Duodenal mucosa (tissue), 2 donors: ENCODE data around the gene HSF2.

ENCODE experiments used
- H3K27ac ChIP-seq: one replicate; pipeline ENCODE4 v1.7.0; 2013; ENCODE audit warnings: low read depth, low read length
- H3K27me3 ChIP-seq, 2 donors: one replicate each; pipeline ENCODE4 v1.7.0; 2013; ENCODE audit warnings: low read length in 2 of 2, control low read depth in 1 of 2; ENCODE audit not compliant: insufficient read depth in 2 of 2, control insufficient read depth in 1 of 2
- H3K36me3 ChIP-seq, 2 donors: one replicate each; pipeline ENCODE4 v1.7.0; 2013; ENCODE audit warnings: low read length in 2 of 2, control low read depth in 1 of 2; ENCODE audit not compliant: insufficient read depth in 2 of 2, control insufficient read depth in 1 of 2
- H3K4me1 ChIP-seq, 2 donors: one replicate each; pipeline ENCODE4 v1.7.0; 2013; ENCODE audit warnings: low read length in 2 of 2, control low read depth in 1 of 2; ENCODE audit not compliant: insufficient read depth in 2 of 2, control insufficient read depth in 1 of 2
- H3K4me3 ChIP-seq, 2 donors: one replicate each; pipeline ENCODE4 v1.7.0; 2013; ENCODE audit warnings: low read length in 2 of 2, low read depth in 1 of 2
- H3K9ac ChIP-seq, 2 donors: one replicate each; pipeline ENCODE4 v1.7.0; 2013; ENCODE audit warnings: low read length in 2 of 2, low read depth in 1 of 2
- H3K9me3 ChIP-seq, 2 donors: one replicate each; pipeline ENCODE4 v1.7.0; 2013; ENCODE audit warnings: low read length in 2 of 2, control low read depth in 1 of 2; ENCODE audit not compliant: control insufficient read depth in 1 of 2

Gene HSF2, protein sequence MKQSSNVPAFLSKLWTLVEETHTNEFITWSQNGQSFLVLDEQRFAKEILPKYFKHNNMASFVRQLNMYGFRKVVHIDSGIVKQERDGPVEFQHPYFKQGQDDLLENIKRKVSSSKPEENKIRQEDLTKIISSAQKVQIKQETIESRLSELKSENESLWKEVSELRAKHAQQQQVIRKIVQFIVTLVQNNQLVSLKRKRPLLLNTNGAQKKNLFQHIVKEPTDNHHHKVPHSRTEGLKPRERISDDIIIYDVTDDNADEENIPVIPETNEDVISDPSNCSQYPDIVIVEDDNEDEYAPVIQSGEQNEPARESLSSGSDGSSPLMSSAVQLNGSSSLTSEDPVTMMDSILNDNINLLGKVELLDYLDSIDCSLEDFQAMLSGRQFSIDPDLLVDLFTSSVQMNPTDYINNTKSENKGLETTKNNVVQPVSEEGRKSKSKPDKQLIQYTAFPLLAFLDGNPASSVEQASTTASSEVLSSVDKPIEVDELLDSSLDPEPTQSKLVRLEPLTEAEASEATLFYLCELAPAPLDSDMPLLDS

DNA sequence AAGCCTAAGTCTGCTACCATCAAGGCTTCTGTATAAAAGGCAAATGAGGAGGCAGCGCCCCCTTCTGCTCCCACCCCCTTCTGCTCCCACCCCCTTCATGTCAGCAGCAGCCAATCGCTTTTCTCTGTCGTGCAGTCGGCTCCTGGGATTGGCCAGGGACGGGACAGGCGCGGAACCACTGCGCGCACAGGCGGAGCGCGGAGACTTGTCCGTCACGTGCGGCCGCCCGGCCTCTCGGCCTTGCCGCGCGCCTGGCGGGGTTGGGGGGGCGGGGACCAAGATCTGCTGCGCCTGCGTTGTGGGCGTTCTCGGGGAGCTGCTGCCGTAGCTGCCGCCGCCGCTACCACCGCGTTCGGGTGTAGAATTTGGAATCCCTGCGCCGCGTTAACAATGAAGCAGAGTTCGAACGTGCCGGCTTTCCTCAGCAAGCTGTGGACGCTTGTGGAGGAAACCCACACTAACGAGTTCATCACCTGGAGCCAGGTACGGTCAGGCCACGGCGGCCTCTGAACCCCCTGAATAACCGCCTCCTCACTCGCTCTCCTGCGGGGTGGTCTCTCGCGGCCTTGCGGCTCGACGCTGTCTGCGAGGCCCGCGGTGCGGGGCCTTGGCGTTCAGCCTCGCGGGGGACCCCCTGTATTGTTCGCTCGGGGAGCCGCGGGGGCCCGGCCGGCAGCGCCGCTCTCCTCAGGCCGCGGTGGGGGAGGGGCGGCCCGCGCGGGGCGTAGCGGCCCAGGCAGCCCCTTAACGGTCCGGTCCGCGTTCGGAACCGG lies at the start of gene HSF2:
HSF2 (plus strand) TSS at position 305 of the 773 bp plus-strand sequence; CDS start at position 391, 86 bp downstream.
- Histone ChIP-seq H3K27ac (peak within 1 kb of the TSS; percentile 81), H3K9me3 (no peaks in the 10 kb centered on the region), H3K4me3 (peak within 1 kb of the TSS; percentile 82 to 97), H3K9ac (peak within 1 kb of the TSS; percentile 70 to 92), H3K27me3 (no peaks in the 10 kb centered on the region), H3K4me1 (peaks cover 11 to 15% of the 10 kb centered on the region in 2 donors), H3K36me3 (no peaks in the 10 kb centered on the region)

DNA sequence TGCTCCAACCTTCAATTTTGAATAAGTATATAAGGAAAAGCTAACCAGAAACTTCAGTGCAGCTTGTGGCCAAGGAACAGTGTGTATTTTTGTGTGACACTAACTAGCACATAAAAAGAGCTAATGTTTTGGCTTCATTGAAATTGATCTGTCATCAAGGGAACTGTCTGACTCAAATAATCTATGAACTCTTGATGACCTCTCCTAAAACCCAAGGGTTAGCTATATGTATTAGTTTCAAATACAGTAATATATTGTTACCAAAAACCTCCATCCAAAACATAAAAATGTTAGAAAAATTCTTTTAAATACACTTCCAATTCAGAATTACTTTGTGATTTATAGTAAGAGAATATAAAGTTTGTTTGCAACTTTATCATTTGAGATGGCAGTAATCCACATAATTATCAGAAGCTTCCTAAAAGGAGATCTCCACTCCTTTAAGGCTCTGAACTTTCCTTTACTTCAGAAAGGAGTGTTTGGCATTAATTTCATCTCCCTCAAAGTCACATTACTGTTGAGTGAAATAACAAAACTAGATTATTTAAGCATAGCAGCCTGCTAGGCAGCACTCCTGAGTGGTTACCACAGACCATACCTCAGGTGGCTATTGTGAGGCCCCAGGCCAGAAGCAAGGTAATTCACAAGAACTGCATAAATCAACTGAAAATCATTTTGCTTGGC lies 46.3 kb upstream of the HSF2 start:
- Histone ChIP-seq H3K4me1 (no peaks in the 10 kb centered on the region), H3K9me3 (no peaks in the 10 kb centered on the region), H3K27ac (no peak overlapping the region), H3K36me3 (no peaks in the 10 kb centered on the region), H3K9ac (no peak overlapping the region), H3K27me3 (no peaks in the 10 kb centered on the region), H3K4me3 (no peak overlapping the region)

DNA sequence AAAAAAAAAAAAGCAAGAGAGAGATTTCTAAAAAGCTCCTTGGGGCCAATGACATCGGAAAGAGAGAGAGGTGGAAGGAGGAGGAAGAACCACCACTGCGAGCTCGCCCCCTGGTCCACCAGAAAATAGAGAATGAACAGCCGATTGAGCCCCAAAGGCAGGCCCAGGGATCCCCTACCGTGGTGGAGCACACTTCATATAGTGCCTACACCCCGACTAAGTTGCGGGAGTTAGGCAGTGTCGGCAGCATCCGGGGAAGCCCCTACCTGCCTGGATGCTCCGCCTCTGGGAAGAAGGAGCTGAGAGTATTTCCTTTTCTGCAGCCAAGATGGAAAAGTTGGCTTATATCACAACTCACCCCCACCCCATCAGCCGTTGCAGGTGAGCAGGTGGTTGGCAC lies 38.6 kb upstream of the HSF2 start:
- H3K9ac ChIP-seq = no peak overlapping the region
- no peaks in the 10 kb centered on the region for H3K9me3 ChIP-seq
- peaks cover 0 to 7% of the 10 kb centered on the region in 2 donors for H3K4me1 ChIP-seq
- H3K27ac ChIP-seq = no peak overlapping the region
- H3K27me3 ChIP-seq = no peaks in the 10 kb centered on the region
- no peak overlapping the region for H3K4me3 ChIP-seq
- H3K36me3 ChIP-seq = no peaks in the 10 kb centered on the region

GRCh38 chr6:122361314-122361979 lies 38.0 kb upstream of the HSF2 start:
- Histone ChIP-seq H3K27me3 (no peaks in the 10 kb centered on the region), H3K9ac (no peak overlapping the region), H3K9me3 (no peaks in the 10 kb centered on the region), H3K4me3 (no peak overlapping the region), H3K36me3 (no peaks in the 10 kb centered on the region), H3K27ac (no peak overlapping the region), H3K4me1 (peaks cover 0 to 7% of the 10 kb centered on the region in 2 donors)

GRCh38 chr6:122363769-122364483 lies 35.5 kb upstream of the HSF2 start:
- Histone ChIP-seq H3K4me3 (no peak overlapping the region), H3K9me3 (no peaks in the 10 kb centered on the region), H3K9ac (no peak overlapping the region), H3K4me1 (peaks cover 0 to 7% of the 10 kb centered on the region in 2 donors), H3K36me3 (no peaks in the 10 kb centered on the region), H3K27ac (no peak overlapping the region), H3K27me3 (no peaks in the 10 kb centered on the region)

DNA sequence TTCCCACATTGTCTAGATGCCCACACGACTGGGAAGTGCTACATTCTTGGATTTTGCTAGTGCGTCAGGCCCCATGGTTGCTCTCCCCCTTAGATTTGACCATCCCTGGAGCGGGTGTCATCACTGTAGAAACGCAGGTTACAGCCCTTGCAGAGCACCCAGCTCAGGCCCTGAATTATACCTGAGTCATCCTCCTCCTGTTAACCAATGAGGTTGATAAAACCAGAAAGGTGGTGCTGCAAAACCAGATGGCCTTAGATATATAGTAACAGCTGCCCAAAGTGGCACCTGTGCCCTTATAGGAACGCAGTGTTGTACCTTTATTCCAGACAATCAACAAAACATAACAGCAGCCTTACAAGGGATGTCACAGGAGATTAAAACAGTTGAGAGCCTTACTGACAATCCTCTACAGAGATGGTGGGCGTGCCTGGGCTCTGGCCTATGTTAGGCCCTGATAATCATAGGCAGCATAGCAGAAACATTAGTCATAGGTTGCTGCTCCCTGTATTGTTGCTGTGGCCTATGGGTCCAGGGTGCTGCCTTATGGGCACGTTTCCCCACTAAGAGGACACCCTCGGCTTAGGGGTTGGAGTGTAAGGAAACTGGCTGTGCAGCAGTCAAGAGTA lies 33.6 kb upstream of the HSF2 start:
- Histone ChIP-seq H3K9me3 (no peaks in the 10 kb centered on the region), H3K27ac (no peak overlapping the region), H3K4me3 (no peak overlapping the region), H3K9ac (no peak overlapping the region), H3K27me3 (no peaks in the 10 kb centered on the region), H3K36me3 (no peaks in the 10 kb centered on the region), H3K4me1 (peaks cover 0 to 7% of the 10 kb centered on the region in 2 donors)

DNA sequence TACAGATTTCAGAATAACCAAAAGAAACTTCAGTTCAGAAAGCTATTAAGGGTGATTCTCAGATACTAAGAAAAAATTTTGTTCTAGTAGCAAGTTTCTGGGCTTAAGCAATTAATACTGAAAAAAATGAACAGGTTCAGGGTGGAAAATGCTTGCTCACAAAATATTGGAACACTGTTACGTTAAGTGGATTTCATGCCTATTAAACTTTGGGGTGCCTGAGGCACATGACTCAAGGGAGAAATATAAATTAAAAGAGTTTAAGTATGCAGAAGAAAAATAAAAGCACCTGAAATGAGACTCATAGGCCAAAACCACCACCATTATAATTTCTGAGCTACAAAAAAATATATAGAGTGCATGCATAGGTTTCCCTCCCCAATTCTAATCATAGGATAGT lies 32.3 kb upstream of the HSF2 start:
- H3K9me3 ChIP-seq = no peaks in the 10 kb centered on the region
- H3K27me3 ChIP-seq = no peaks in the 10 kb centered on the region
- no peaks in the 10 kb centered on the region for H3K4me1 ChIP-seq
- H3K4me3 ChIP-seq = no peak overlapping the region
- no peaks in the 10 kb centered on the region for H3K36me3 ChIP-seq
- no peak overlapping the region for H3K9ac ChIP-seq
- H3K27ac ChIP-seq = no peak overlapping the region

GRCh38 chr6:122369536-122369935 lies 29.9 kb upstream of the HSF2 start:
- Histone ChIP-seq H3K4me1 (no peaks in the 10 kb centered on the region), H3K36me3 (no peaks in the 10 kb centered on the region), H3K9ac (no peak overlapping the region)

DNA sequence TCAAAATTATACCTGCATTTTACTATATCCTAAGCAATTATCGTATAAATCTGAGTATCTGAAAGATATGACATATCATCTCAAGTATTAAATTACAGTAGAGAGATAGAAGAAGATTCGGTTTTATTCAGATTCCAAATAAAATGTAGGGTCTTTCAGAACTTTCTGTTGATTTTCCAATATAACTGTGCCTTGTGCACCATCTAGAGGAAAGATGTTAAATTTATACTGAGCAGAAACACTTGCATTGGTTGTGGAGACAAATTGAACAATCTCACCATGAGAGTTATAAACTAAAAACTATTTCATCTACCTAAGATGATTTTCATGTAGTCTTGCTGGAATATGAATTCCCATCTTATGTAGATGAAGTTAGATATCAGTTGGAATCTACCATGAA lies 26.8 kb upstream of the HSF2 start:
- Histone ChIP-seq H3K4me3 (no peak overlapping the region), H3K9me3 (no peaks in the 10 kb centered on the region), H3K4me1 (peaks cover 0 to 3% of the 10 kb centered on the region in 2 donors), H3K9ac (no peak overlapping the region), H3K36me3 (no peaks in the 10 kb centered on the region), H3K27me3 (no peaks in the 10 kb centered on the region), H3K27ac (no peak overlapping the region)

More at GRCh38 chr6:122369536-122369935, 29.9 kb upstream of the HSF2 start:
- Histone ChIP-seq H3K4me3 (no peak overlapping the region), H3K9me3 (no peaks in the 10 kb centered on the region), H3K27me3 (no peaks in the 10 kb centered on the region), H3K27ac (no peak overlapping the region)
